HepG2 (cell line): ENCODE results near the gene SMC6. TPM values are rescaled to one million over a fixed set of nuclear protein-coding genes. Genes with fewer than 3 reads are reported as not detected.
A peak's percentile ranks its signal among the peaks of the same experiment; 100 is the strongest.

Source experiments
- ADNP ChIP-seq: sonication (generic); formaldehyde crosslinking; IDR thresholded peaks from 2 replicates; pipeline ENCODE4 v1.4.0; 2020; ENCODE audit warnings: missing genetic modification reagents
- DNMT3B ChIP-seq: conservative IDR thresholded peaks from 2 replicates; pipeline ENCODE4 v1.6.1; 2016; ENCODE audit warnings: missing biosample characterization, control low read depth
- HNRNPH1 ChIP-seq: fragments of 200-400 bp; formaldehyde crosslinking; optimal IDR thresholded peaks from 2 replicates; pipeline ENCODE3; 2017; ENCODE audit warnings: mild to moderate bottlenecking, low read depth, low read length
- MXI1 ChIP-seq: IDR thresholded peaks from 3 replicates; pipeline ENCODE4 v1.6.1; 2012; ENCODE audit warnings: low read depth, low read length, inconsistent platforms, borderline replicate concordance
- MYNN ChIP-seq: sonication (generic); formaldehyde crosslinking; IDR thresholded peaks from 2 replicates; pipeline ENCODE4 v1.4.0; 2020; ENCODE audit warnings: mild to moderate bottlenecking, low read depth, missing genetic modification reagents
- PAX8 ChIP-seq: sonication (generic); formaldehyde crosslinking; IDR thresholded peaks from 2 replicates; pipeline ENCODE4 v1.8.0; 2022; ENCODE audit warnings: mild to moderate bottlenecking, missing genetic modification reagents, borderline replicate concordance
- PITX1 ChIP-seq: sonication (generic); formaldehyde crosslinking; IDR thresholded peaks from 2 replicates; pipeline ENCODE4 v1.5.1; 2020; ENCODE audit warnings: mild to moderate bottlenecking, missing genetic modification reagents
- SOX13 ChIP-seq, 3 experiments: fragments of 450-650 bp in 1 of 3; sonication (generic) in 1 of 3; formaldehyde crosslinking in 1 of 3; IDR thresholded peaks in 2 of 3; conservative IDR thresholded peaks in 1 of 3; 2 replicates each; pipeline versions ENCODE4 v1.5.0 to v1.6.1; 2016 to 2020; ENCODE audit warnings: antibody characterized with exemption in 1 of 3, mild to moderate bottlenecking in 1 of 3, missing compliant biosample characterization in 1 of 3, missing genetic modification reagents in 1 of 3, moderate library complexity in 1 of 3
- SOX5 ChIP-seq: IDR thresholded peaks from 2 replicates; pipeline ENCODE4 v1.6.1; 2016; ENCODE audit warnings: borderline replicate concordance
- SP140L ChIP-seq: sonication (generic); formaldehyde crosslinking; IDR thresholded peaks from 2 replicates; pipeline ENCODE4 v1.4.0; 2020; ENCODE audit warnings: missing genetic modification reagents, borderline replicate concordance
- TOE1 ChIP-seq: sonication (generic); formaldehyde crosslinking; IDR thresholded peaks from 2 replicates; pipeline ENCODE4 v1.4.0; 2020; ENCODE audit warnings: mild to moderate bottlenecking, missing genetic modification reagents
- ZFP62 ChIP-seq: sonication (generic); formaldehyde crosslinking; IDR thresholded peaks from 2 replicates; pipeline ENCODE4 v1.4.0; 2020; ENCODE audit warnings: missing genetic modification reagents
- ZFYVE20 ChIP-seq: sonication (generic); formaldehyde crosslinking; IDR thresholded peaks from 2 replicates; pipeline ENCODE4 v1.8.0; 2023; ENCODE audit warnings: low read depth, mild to moderate bottlenecking, moderate library complexity, missing genetic modification reagents, borderline replicate concordance
- ZNF260 ChIP-seq: sonication (generic); formaldehyde crosslinking; IDR thresholded peaks from 2 replicates; pipeline ENCODE4 v1.4.0; 2020; ENCODE audit warnings: missing genetic modification reagents, low read depth, mild to moderate bottlenecking, borderline replicate concordance
- ZNF331 ChIP-seq: sonication (generic); formaldehyde crosslinking; IDR thresholded peaks from 2 replicates; pipeline ENCODE4 v1.4.0; 2020; ENCODE audit warnings: missing genetic modification reagents
- ZNF567 ChIP-seq: sonication (generic); formaldehyde crosslinking; IDR thresholded peaks from 2 replicates; pipeline ENCODE4 v1.8.1; 2023; ENCODE audit warnings: mild to moderate bottlenecking, missing genetic modification reagents, borderline replicate concordance
- ZNF75D ChIP-seq: sonication (generic); formaldehyde crosslinking; IDR thresholded peaks from 2 replicates; pipeline ENCODE4 v1.8.1; 2023; ENCODE audit warnings: missing genetic modification reagents, mild to moderate bottlenecking, borderline replicate concordance
- ZNF776 ChIP-seq: sonication (generic); formaldehyde crosslinking; IDR thresholded peaks from 2 replicates; pipeline ENCODE4 v1.4.0; 2020; ENCODE audit warnings: mild to moderate bottlenecking, missing genetic modification reagents
- polyA plus RNA-seq, 8 experiments: library from polyadenylated mRNA; depleted of rRNA in 3 of 8; stranded (reverse) in 7 of 8; unstranded in 1 of 8; fragments of >200 nt; fragmentation: Illumina TruSeq in 4 of 8; extraction: Trizol in 4 of 8; gene quantifications; 2 replicates each; pipeline versions ENCODE4 v1.2.1 to v1.2.3, GENCODE V29; 2011 to 2016; ENCODE audit warnings: low read depth in 4 of 8, missing spikeins in 1 of 8, mixed read lengths in 1 of 8; ENCODE audit not compliant: insufficient read depth in 1 of 8
- total RNA-seq, 5 experiments: library from RNA; depleted of rRNA; stranded (reverse); fragments of >200 nt; fragmentation: Illumina TruSeq; extraction: Trizol; gene quantifications; 2 replicates each; pipeline ENCODE4 v1.2.3, GENCODE V29; 2016; ENCODE audit warnings: low read depth in 1 of 5
- TF ChIP-seq, protein P1 (sequence below): sonication (generic); formaldehyde crosslinking; IDR thresholded peaks from 2 replicates; pipeline ENCODE4 v1.4.0; 2020; ENCODE audit warnings: missing genetic modification reagents
- TF ChIP-seq, protein P2 (sequence below): sonication (generic); formaldehyde crosslinking; IDR thresholded peaks from 2 replicates; pipeline ENCODE4 v1.5.0; 2020; ENCODE audit warnings: missing genetic modification reagents
- TF ChIP-seq, protein P3 (sequence below): sonication (generic); formaldehyde crosslinking; IDR thresholded peaks from 2 replicates; pipeline ENCODE4 v1.8.0; 2022; ENCODE audit warnings: missing genetic modification reagents, mild to moderate bottlenecking, inconsistent platforms, borderline replicate concordance
- TF ChIP-seq, protein P4 (sequence below): sonication (generic); formaldehyde crosslinking; IDR thresholded peaks from 2 replicates; pipeline ENCODE4 v1.4.0; 2020; ENCODE audit warnings: missing genetic modification reagents, borderline replicate concordance

The SMC6 gene
- total and polyA plus RNA-seq, 2 of the 13 experiments (the other 11 are each of a cell fraction or from before 2014, with no cell fraction given): 18.9 to 55.3 TPM

DNA sequence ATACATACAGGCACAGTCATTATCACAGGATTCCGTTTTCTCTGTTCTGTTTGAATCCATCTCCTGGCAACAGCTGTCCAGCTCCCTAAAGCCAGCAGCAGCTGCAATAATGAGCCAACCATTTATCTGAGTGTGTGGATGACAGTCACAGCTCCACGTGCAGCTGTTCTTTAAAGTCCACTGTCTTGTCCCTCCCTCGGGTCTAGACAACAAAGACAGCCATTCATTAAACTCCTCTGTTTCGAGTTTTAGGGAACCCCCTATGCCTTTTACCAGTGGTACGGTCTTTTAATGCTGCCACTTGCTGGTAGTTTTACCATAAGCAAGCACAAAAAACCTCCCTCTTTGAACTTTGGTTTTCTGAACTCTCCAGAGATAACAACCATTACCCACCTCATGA lies 46.6 kb upstream of the SMC6 start (continued):
- 0 out of 3 replicates have a peak, but pooled peaks have one; percentile 38 for TF ChIP-seq MXI1
- TF ChIP-seq ZNF331 (CRISPR knock-in tag): 0 out of 2 replicates have a peak, but pooled peaks have one; percentile 29
- no peak for TF ChIP-seq SOX5 (CRISPR knock-in tag)
- TF ChIP-seq, protein P1, sequence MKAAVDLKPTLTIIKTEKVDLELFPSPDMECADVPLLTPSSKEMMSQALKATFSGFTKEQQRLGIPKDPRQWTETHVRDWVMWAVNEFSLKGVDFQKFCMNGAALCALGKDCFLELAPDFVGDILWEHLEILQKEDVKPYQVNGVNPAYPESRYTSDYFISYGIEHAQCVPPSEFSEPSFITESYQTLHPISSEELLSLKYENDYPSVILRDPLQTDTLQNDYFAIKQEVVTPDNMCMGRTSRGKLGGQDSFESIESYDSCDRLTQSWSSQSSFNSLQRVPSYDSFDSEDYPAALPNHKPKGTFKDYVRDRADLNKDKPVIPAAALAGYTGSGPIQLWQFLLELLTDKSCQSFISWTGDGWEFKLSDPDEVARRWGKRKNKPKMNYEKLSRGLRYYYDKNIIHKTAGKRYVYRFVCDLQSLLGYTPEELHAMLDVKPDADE: no peak
- no peak for TF ChIP-seq MYNN (CRISPR knock-in tag)
- no peak for TF ChIP-seq HNRNPH1
- no peak for TF ChIP-seq ZFP62
- no peak for TF ChIP-seq ADNP (CRISPR knock-in tag)
- no peak for TF ChIP-seq DNMT3B
- no peak for TF ChIP-seq SOX13 (IDR thresholded peaks at IDR 0.05)
- TF ChIP-seq SOX13 (CRISPR knock-in tag; conservative IDR thresholded peaks at IDR 0.05 in 1 of 2, IDR thresholded peaks at IDR 0.05 in 1 of 2): 0 out of 4 replicates have a peak, but pooled peaks of 1 of the 2 experiments have one; percentile 20
- no peak for TF ChIP-seq ZNF567
- TF ChIP-seq, protein P2, sequence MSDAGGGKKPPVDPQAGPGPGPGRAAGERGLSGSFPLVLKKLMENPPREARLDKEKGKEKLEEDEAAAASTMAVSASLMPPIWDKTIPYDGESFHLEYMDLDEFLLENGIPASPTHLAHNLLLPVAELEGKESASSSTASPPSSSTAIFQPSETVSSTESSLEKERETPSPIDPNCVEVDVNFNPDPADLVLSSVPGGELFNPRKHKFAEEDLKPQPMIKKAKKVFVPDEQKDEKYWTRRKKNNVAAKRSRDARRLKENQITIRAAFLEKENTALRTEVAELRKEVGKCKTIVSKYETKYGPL (CRISPR knock-in tag): no peak
- no peak for TF ChIP-seq ZNF776 (CRISPR knock-in tag)
- no peak for TF ChIP-seq SP140L
- TF ChIP-seq, protein P3, sequence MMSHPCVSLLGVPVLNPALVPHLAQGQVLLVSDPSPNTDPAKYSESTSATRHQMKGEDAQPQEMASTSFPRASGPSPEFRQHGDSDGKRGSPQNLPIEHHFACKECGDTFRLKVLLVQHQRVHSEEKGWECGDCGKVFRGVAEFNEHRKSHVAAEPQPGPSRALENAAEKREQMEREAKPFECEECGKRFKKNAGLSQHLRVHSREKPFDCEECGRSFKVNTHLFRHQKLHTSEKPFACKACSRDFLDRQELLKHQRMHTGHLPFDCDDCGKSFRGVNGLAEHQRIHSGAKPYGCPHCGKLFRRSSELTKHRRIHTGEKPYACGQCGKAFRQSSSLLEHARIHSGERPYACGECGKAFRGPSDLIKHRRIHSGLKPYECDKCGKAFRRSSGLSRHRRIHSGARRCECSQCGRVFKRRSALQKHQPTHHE (CRISPR knock-in tag): no peak
- no peak for TF ChIP-seq ZFYVE20
- no peak for TF ChIP-seq PAX8 (CRISPR knock-in tag)
- TF ChIP-seq ZNF75D (CRISPR knock-in tag): no peak
- TF ChIP-seq TOE1 (CRISPR knock-in tag): no peak
- peak; percentile 25; the same call in 1 of the 2 replicates for TF ChIP-seq PITX1
- no peak for TF ChIP-seq ZNF260 (CRISPR knock-in tag)
- TF ChIP-seq, protein P4, sequence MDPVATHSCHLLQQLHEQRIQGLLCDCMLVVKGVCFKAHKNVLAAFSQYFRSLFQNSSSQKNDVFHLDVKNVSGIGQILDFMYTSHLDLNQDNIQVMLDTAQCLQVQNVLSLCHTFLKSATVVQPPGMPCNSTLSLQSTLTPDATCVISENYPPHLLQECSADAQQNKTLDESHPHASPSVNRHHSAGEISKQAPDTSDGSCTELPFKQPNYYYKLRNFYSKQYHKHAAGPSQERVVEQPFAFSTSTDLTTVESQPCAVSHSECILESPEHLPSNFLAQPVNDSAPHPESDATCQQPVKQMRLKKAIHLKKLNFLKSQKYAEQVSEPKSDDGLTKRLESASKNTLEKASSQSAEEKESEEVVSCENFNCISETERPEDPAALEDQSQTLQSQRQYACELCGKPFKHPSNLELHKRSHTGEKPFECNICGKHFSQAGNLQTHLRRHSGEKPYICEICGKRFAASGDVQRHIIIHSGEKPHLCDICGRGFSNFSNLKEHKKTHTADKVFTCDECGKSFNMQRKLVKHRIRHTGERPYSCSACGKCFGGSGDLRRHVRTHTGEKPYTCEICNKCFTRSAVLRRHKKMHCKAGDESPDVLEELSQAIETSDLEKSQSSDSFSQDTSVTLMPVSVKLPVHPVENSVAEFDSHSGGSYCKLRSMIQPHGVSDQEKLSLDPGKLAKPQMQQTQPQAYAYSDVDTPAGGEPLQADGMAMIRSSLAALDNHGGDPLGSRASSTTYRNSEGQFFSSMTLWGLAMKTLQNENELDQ: no peak
